Choroid plexus epithelial cell (primary cell): ENCODE data around the gene LAMC1.

Experiments
- DNase-seq: peaks from one replicate; pipeline ENCODE4 v3.0.0-alpha.2; 2010; ENCODE audit warnings: low read depth
- H3K4me3 ChIP-seq: 2 replicates; pipeline ENCODE4 v1.5.1; 2011; ENCODE audit warnings: low read depth, mild to moderate bottlenecking, control low read depth, low read length, moderate library complexity
- TF ChIP-seq, protein P1 (sequence below): conservative IDR thresholded peaks from 2 replicates; pipeline ENCODE4 v1.5.1; 2011; ENCODE audit warnings: low read depth, mild to moderate bottlenecking, control low read depth, inconsistent platforms, low read length, moderate library complexity

The LAMC1 gene

GRCh38 chr1:183033205-183033604 is 10.0 kb downstream of the LAMC1 start:
- H3K4me3 ChIP-seq = no peak overlapping the region
- DNase-seq = no peak
- TF ChIP-seq, protein P1, sequence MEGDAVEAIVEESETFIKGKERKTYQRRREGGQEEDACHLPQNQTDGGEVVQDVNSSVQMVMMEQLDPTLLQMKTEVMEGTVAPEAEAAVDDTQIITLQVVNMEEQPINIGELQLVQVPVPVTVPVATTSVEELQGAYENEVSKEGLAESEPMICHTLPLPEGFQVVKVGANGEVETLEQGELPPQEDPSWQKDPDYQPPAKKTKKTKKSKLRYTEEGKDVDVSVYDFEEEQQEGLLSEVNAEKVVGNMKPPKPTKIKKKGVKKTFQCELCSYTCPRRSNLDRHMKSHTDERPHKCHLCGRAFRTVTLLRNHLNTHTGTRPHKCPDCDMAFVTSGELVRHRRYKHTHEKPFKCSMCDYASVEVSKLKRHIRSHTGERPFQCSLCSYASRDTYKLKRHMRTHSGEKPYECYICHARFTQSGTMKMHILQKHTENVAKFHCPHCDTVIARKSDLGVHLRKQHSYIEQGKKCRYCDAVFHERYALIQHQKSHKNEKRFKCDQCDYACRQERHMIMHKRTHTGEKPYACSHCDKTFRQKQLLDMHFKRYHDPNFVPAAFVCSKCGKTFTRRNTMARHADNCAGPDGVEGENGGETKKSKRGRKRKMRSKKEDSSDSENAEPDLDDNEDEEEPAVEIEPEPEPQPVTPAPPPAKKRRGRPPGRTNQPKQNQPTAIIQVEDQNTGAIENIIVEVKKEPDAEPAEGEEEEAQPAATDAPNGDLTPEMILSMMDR = no peak

- TF ChIP-seq, protein P1 = no peak
- H3K4me3 ChIP-seq = no peak overlapping the region
- no peak for DNase-seq
Measured at GRCh38 chr1:183034682-183035081, 11.5 kb downstream of the LAMC1 start.

DNA sequence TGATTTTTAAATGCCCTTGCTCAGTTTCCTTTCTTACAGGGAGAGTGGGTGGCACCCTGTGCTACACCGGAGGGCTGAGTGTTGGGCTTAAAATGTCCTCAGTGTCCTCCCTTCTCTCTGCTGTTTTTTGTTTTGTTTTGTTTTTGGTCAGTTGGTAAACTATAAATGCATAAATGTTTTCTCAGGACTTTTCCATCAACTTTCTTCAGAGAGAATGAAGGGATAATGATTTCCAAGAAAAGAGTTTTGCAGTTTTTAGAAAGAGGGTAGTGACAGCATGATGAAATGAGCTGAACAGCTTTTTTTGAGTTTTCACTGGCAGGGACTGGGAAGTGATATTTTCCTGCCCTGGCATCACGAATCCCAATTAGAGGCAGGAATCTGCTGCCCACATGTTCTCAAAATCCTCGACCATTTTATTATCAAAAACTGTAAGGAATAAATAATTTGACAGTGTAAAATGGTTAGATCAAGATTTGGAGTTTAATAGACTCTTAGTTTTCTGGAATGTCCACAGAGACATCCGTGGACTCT is 15.2 kb downstream of the LAMC1 start:
- H3K4me3 ChIP-seq = no peak overlapping the region
- TF ChIP-seq, protein P1 = no peak
- DNase-seq = no peak

DNA sequence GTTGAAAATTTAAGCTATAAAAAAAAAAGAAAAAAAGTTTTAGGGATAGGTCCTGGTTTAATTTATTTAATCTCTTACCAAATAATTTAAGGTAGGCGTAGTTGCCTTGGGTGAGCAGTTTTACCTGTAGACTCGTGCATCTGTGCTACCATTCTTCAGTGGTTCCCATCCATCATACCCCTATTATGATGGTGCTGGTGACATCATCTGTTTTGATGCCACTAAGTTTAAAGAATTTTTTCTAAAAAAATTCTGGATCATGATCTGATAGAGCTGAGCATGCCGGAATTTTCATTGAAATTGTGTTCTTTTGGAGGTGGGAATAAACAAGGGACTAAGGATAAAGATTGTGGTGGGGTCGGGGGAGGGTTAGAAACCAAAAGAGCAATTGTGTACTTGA is 15.7 kb downstream of the LAMC1 start:
- no peak overlapping the region for H3K4me3 ChIP-seq
- DNase-seq = no peak
- TF ChIP-seq, protein P1 = no peak

DNA sequence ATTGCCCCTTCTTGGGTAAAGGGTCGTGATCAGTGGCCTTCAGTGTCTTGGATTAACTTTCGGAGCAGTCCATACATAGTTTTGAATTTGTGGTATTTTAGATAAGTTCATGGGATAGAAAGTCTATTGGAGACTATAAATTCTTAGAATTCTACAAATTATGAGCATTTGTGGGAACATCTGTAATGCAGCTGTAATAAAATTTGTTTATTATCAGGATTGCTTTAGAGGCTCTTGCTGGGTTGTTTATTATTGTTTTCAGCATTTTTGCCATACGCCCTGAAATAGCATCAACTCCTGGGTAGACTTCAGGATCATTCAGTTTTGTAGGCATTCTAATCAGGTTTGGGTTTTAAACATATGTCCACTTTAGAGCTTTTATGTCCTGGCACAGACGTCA is 16.1 kb downstream of the LAMC1 start:
- H3K4me3 ChIP-seq = no peak overlapping the region

GRCh38 chr1:183039985-183040447 is 16.8 kb downstream of the LAMC1 start:
- H3K4me3 ChIP-seq = no peak overlapping the region
- peak; percentile 98 for DNase-seq
- TF ChIP-seq, protein P1 = no peak

More for the DNA sequence above, 16.1 kb downstream of the LAMC1 start:
- TF ChIP-seq, protein P1 = no peak
- peak; percentile 42 for DNase-seq

GRCh38 chr1:183040547-183040971 is 17.3 kb downstream of the LAMC1 start:
- DNase-seq = peak; percentile 78
- no peak overlapping the region for H3K4me3 ChIP-seq
- TF ChIP-seq, protein P1 = no peak
